Endodermal cell (in vitro differentiated cells): ENCODE measurements around the gene MCM6. TPM values are rescaled to one million over a fixed set of nuclear protein-coding genes. Genes with fewer than 3 reads are reported as not detected.
"Not testable (repeated sequence)": the region's sequence is repeated elsewhere in the genome, so short reads cannot be mapped to it uniquely, and the experiment has no call there.

Experiments used
- DNase-seq: peaks from one replicate; pipeline ENCODE4 v3.0.0-alpha.2; 2017
- H3K27ac ChIP-seq: 2 replicates; pipeline ENCODE4 v1.5.1; 2013; ENCODE audit warnings: mild to moderate bottlenecking, low read depth, low read length, moderate library complexity
- H3K27me3 ChIP-seq: 2 replicates; pipeline ENCODE4 v1.6.1; 2013; ENCODE audit warnings: mild to moderate bottlenecking, low read length, moderate library complexity; ENCODE audit not compliant: insufficient read depth, control insufficient read depth, poor library complexity, severe bottlenecking
- H3K36me3 ChIP-seq: 2 replicates; pipeline ENCODE4 v1.7.0; 2013; ENCODE audit warnings: mild to moderate bottlenecking, low read length, moderate library complexity; ENCODE audit not compliant: control insufficient read depth, insufficient read depth
- H3K4me1 ChIP-seq: one replicate; pipeline ENCODE4 v1.7.0; 2013; ENCODE audit warnings: low read length; ENCODE audit not compliant: control insufficient read depth, insufficient read depth
- H3K4me3 ChIP-seq: 2 replicates; pipeline ENCODE4 v1.5.1; 2013; ENCODE audit warnings: mild to moderate bottlenecking, low read length, moderate library complexity
- H3K9ac ChIP-seq: 2 replicates; pipeline ENCODE4 v1.6.1; 2013; ENCODE audit warnings: mild to moderate bottlenecking, low read length, moderate library complexity; ENCODE audit not compliant: poor library complexity, severe bottlenecking; ENCODE audit errors: extremely low read depth
- H3K9me3 ChIP-seq: 2 replicates; pipeline ENCODE4 v1.6.1; 2013; ENCODE audit warnings: mild to moderate bottlenecking, low read length, moderate library complexity; ENCODE audit not compliant: control insufficient read depth
- H3K27ac Mint-ChIP-seq: 2 replicates; pipeline ENCODE4 v1.8.0; 2020; ENCODE audit warnings: mixed read lengths
- H3K27me3 Mint-ChIP-seq: 2 replicates; pipeline ENCODE4 v1.8.0; 2021; ENCODE audit warnings: mild to moderate bottlenecking, mixed read lengths; ENCODE audit not compliant: insufficient read depth
- H3K36me3 Mint-ChIP-seq: 2 replicates; pipeline ENCODE4 v1.8.0; 2020; ENCODE audit warnings: low read depth, mixed read lengths
- H3K4me1 Mint-ChIP-seq: 2 replicates; pipeline ENCODE4 v1.8.0; 2020; ENCODE audit warnings: mixed read lengths
- H3K4me3 Mint-ChIP-seq: 2 replicates; pipeline ENCODE4 v1.8.0; 2020; ENCODE audit warnings: mild to moderate bottlenecking, moderate library complexity, mixed read lengths
- H3K9me3 Mint-ChIP-seq: 2 replicates; pipeline ENCODE4 v1.8.0; 2020; ENCODE audit warnings: mild to moderate bottlenecking, mixed read lengths
- WGBS, 2 experiments: methylation state at CpG; one replicate each; pipeline versions ENCODE4 v1.1.5 to v1.1.7; 2013; ENCODE audit warnings: missing lambda C conversion rate in 2 of 2, mixed read lengths in 1 of 2; ENCODE audit not compliant: insufficient coverage in 1 of 2, insufficient read length in 1 of 2; 5-methylcytosine and 5-hydroxymethylcytosine counted together
- total RNA-seq, 2 donors: library from RNA; stranded (reverse); fragmentation: NEBNext Ultra II Directional in 1 of 2; extraction: Animal tissue kit (Norgen Biotek cat#: 25700) in 1 of 2; gene quantifications; 2 replicates in 1 of 2; 3 replicates in 1 of 2; pipeline ENCODE4 v1.2.1, GENCODE V29; 2021
- TF ChIP-seq, protein P1 (sequence below): fragments of 200-600 bp; sonication (generic); conservative IDR thresholded peaks from 2 replicates; pipeline ENCODE4 v1.5.0; 2021; ENCODE audit warnings: antibody characterized with exemption, mild to moderate bottlenecking

MCM6 gene
- total RNA-seq, 2 donors from 2014 or later = 140 to 141 TPM

DNA sequence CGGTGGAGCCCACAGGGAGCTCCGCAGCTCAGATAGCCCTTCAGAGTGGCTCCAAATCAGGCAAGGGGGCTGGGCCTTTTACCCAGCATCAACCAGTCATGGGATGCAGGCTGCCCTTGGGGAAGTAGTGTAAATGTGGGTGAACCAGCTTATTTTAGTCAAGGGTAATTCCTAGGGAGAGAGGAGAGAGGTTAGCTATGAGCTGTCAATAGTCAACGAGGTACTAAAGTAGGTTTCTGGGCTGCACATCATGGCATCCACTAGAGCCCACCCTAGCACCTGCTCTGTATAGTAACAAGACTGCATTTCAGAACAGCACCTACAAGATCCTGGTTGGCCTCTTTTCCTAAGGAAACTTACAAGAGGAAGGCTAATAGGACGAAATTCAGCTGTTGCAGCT, 9.5 kb upstream of the MCM6 start:
- no peak overlapping the region for H3K27ac Mint-ChIP-seq
- Histone ChIP-seq H3K27me3 (no peaks in the 10 kb centered on the region), H3K27ac (no peak overlapping the region), H3K4me1 (no peaks in the 10 kb centered on the region), H3K9ac (no peak overlapping the region), H3K4me3 (no peak overlapping the region), H3K9me3 (no peaks in the 10 kb centered on the region), H3K36me3 (no peaks in the 10 kb centered on the region)
- 89% methylated on average over 4 of the region's 4 CpGs for WGBS, 2 experiments
- DNase-seq = no peak
- H3K36me3 Mint-ChIP-seq = peaks cover 2% of the 10 kb centered on the region
- TF ChIP-seq, protein P1, sequence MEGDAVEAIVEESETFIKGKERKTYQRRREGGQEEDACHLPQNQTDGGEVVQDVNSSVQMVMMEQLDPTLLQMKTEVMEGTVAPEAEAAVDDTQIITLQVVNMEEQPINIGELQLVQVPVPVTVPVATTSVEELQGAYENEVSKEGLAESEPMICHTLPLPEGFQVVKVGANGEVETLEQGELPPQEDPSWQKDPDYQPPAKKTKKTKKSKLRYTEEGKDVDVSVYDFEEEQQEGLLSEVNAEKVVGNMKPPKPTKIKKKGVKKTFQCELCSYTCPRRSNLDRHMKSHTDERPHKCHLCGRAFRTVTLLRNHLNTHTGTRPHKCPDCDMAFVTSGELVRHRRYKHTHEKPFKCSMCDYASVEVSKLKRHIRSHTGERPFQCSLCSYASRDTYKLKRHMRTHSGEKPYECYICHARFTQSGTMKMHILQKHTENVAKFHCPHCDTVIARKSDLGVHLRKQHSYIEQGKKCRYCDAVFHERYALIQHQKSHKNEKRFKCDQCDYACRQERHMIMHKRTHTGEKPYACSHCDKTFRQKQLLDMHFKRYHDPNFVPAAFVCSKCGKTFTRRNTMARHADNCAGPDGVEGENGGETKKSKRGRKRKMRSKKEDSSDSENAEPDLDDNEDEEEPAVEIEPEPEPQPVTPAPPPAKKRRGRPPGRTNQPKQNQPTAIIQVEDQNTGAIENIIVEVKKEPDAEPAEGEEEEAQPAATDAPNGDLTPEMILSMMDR = no peak
- H3K27me3 Mint-ChIP-seq = peaks cover 2% of the 10 kb centered on the region
- no peak overlapping the region for H3K4me3 Mint-ChIP-seq
- H3K9me3 Mint-ChIP-seq = peaks cover 20% of the 10 kb centered on the region
- peaks cover 6% of the 10 kb centered on the region for H3K4me1 Mint-ChIP-seq

DNA sequence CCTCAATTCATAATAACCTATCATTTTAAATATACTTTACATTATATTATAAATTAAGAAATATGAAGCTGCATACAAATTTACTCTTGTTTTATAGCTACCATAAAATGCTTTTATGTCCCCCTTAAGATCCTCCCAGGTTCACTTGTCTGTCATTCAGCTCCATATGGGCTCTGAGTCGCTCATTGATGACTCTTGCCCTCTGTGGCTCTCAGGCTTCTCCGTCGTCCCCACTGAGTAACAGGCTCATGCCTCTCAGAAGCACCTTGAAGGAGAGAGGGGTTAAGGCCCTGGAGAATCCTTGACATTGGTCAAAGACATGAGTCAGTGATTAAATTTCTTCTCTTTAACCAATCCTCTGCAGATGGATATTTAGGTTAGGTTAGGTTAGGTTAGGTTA, 6.2 kb upstream of the MCM6 start:
- Histone ChIP-seq H3K27me3 (no peaks in the 10 kb centered on the region), H3K9ac (no peak overlapping the region), H3K4me3 (no peak overlapping the region), H3K9me3 (no peaks in the 10 kb centered on the region), H3K36me3 (no peaks in the 10 kb centered on the region), H3K4me1 (no peaks in the 10 kb centered on the region), H3K27ac (no peak overlapping the region)
- WGBS, 2 experiments = 79 to 80% methylated on average over 2 to 3 of the region's 3 CpGs
- H3K27me3 Mint-ChIP-seq = peaks cover 3% of the 10 kb centered on the region
- no peak for DNase-seq
- H3K4me3 Mint-ChIP-seq = no peak overlapping the region
- TF ChIP-seq, protein P1 = no peak
- H3K4me1 Mint-ChIP-seq = peaks cover 4% of the 10 kb centered on the region
- no peaks in the 10 kb centered on the region for H3K36me3 Mint-ChIP-seq
- H3K27ac Mint-ChIP-seq = no peak overlapping the region
- peaks cover 2% of the 10 kb centered on the region for H3K9me3 Mint-ChIP-seq

DNA sequence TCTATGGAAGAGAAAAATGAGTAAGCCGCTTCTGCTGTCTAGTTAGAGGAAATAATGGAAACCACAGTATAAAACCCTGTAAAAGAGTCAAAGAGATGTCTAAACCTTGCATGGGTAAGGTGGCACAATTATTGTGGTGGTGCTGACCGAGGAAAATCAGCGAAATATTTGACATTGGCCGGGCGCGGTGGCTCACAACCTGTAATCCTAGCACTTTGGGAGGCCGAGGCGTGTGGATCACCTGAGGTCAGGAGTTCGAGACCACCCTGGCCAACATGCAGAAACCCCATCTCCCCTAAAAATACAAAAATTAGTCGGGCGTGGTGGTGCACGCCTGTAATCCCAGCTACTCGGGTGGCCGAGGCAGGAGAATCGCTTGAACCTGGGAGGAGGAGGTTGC, 527 bp upstream of the MCM6 start:
- DNase-seq, H3K9ac ChIP-seq, H3K27ac ChIP-seq, H3K4me1 ChIP-seq, H3K27me3 ChIP-seq, H3K27me3 Mint-ChIP-seq: not testable (repeated sequence)
- peak overlapping the region; percentile 98 for H3K4me3 ChIP-seq
- peak overlapping the region; percentile 95 for H3K4me3 Mint-ChIP-seq
- H3K36me3 ChIP-seq = peaks cover 16% of the 10 kb centered on the region
- peak overlapping the region; percentile 84 for H3K27ac Mint-ChIP-seq
- H3K4me1 Mint-ChIP-seq = peaks cover 23% of the 10 kb centered on the region
- WGBS, 2 experiments = 85 to 90% methylated on average over 8 to 15 of the region's 15 CpGs
- H3K36me3 Mint-ChIP-seq = peaks cover 17% of the 10 kb centered on the region
- peaks cover 12% of the 10 kb centered on the region for H3K9me3 ChIP-seq
- peaks cover 12% of the 10 kb centered on the region for H3K9me3 Mint-ChIP-seq

DNA sequence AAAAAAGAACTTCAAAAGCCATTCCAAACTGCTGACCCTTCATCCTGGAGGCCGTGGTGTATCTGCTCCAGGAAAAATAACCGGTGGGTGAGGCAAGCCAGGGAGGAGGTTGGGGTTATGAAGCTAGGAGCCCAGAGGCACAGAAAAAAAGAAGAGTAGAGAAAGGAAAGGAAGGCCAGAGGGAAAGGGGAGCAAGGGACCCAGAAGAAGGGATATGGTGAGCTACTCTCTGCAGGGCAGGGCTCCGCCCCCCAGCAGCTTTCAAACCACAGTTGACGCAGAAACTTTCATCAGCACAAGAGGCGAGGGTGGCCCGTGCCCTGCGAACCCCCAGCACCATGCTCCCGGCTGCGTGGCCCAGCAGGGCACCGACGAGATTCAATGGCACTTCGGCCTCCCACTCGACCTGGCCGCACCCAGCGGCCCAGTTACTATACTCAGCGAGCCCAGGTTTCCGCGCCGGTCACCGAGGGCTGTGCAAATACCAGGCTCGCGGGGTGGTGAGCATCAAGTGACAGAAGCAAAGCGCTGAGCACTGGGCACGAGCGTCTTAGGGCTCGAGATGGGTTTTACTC, 665 bp downstream of the MCM6 start:
- Histone ChIP-seq H3K27me3 (no peaks in the 10 kb centered on the region), H3K27ac (peak overlapping the region; percentile 85), H3K36me3 (peaks cover 28% of the 10 kb centered on the region), H3K9me3 (peaks cover 22% of the 10 kb centered on the region), H3K4me3 (peak overlapping the region; percentile 98), H3K4me1 (no peaks in the 10 kb centered on the region), H3K9ac (peak overlapping the region; percentile 93)
- DNase-seq = peak; percentile 84
- H3K27me3 Mint-ChIP-seq = peaks cover 4% of the 10 kb centered on the region
- H3K4me3 Mint-ChIP-seq = peak overlapping the region; percentile 95
- peaks cover 28% of the 10 kb centered on the region for H3K36me3 Mint-ChIP-seq
- WGBS, 2 experiments = 1% methylated on average over 13 to 26 of the region's 26 CpGs
- peaks cover 12% of the 10 kb centered on the region for H3K9me3 Mint-ChIP-seq
- H3K27ac Mint-ChIP-seq = peak overlapping the region; percentile 75
- peaks cover 23% of the 10 kb centered on the region for H3K4me1 Mint-ChIP-seq
- TF ChIP-seq, protein P1 = no peak
